HK-2 (cell line): Measurements from ENCODE around the gene CCDC184.
"Not testable (repeated sequence)": the region's sequence is repeated elsewhere in the genome, so short reads cannot be mapped to it uniquely, and the experiment has no call there.

Source experiments
- DNase-seq: peaks from one replicate; pipeline ENCODE4 v3.0.0-alpha.2; 2018; ENCODE audit not compliant: unreplicated experiment

The CCDC184 gene

DNA sequence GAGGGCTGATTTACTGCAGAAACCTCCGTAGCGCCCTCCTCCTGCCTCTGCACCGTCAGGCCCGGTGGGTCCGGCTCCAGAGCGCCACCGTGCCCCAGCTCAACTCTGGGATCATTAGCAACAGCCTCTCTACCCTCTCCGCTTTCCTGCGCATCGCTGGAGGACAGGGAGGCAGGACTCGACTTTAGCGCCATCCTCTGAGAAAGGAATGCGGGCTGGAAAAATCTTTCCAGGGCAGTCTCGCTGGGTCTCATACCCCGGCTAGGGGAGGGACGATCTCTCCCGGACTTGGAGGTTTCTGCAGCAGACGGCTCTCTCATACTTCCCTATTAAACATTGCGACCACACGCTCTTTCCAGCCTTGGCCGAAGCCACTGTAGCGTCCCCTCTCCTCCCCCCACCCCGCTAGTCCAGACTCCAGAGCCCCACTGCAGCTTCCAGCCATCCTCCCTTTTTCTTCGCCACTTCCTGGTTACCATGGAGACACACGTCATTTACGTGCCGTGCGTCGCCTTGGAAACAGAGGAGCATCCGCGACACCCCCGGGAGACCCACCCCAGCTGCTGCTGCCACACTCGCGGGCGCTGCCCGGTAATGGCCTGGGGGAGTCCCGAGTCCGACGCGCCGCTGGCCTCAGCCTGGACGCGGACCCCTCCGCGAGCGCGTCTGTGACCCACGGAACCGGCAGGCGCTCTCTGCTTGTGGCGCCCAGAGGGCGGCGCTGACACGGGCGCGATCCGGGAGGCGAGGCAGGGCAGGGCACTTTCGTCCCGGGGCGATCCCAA lies at the start of gene CCDC184:
CCDC184 (plus strand) TSS at position 554 of the 785 bp plus-strand sequence. CDS start 479 bp downstream, outside the sequence.
- peak; percentile 51 for DNase-seq

DNA sequence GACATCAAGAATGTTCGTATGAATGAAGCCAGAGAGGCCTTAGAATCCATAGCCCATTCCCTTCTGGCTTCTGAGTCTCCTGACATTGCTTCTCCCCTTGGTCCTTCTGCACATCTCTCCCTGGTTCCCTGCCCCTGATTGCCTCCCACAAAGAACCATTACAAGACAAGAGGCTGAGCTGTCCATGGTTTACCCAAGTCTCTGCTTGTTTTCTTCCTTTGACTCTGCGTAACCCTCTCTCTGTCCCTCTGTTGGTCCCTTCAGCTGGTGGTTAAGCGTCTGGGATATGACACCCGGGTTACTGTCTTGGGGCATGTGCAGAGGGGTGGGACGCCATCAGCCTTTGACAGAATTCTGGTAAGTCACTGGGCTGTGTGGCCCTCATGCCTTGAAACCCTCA lies 48.4 kb upstream of the CCDC184 start:
- DNase-seq, result no peak

GRCh38 chr12:48142818-48143674 lies 40.4 kb upstream of the CCDC184 start:
- no peak for DNase-seq

GRCh38 chr12:48143898-48144297 lies 39.5 kb upstream of the CCDC184 start:
- no peak for DNase-seq

GRCh38 chr12:48145981-48146380 lies 37.5 kb upstream of the CCDC184 start:
- DNase-seq, result no peak

DNA sequence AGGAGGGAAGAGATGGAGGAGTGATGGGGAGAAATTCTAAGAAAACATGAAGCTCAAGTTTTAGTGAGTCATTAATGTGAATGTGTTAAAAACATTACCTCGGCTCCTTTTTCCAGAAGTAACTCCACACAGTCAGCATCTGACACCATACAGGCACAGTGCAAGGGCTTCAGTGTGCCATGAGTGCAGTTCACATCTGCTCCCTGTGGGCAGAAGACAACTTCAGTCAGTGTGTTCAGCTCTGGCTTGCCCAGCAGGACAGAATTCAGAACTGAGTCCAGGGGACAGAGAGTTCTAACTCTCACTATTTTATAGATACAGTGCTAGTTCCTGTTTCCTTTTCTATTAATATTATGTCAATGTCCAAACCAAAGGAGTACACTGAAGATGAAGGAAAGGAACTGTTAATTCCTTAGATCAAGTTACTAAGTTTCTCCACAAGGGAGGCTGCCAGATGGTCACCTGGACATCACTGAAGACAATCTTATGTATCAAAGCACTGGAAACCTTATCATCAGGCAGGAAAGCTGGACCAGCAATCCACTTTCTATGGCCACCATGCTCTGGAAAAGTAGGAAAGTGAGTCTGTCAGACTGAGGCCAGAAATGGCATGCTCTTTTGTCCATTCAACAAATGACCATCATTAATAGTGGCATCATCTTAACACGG lies 32.2 kb upstream of the CCDC184 start:
- no peak for DNase-seq

GRCh38 chr12:48155786-48156185 lies 27.7 kb upstream of the CCDC184 start:
- not testable (repeated sequence) for DNase-seq

- no peak for DNase-seq
These were observed 26.8 kb upstream of the CCDC184 start for GRCh38 chr12:48156652-48157017.

- DNase-seq, result peak; percentile 98
These were observed 26.2 kb upstream of the CCDC184 start, which contains the start of gene ASB8 for GRCh38 chr12:48157018-48157888. ASB8 (minus strand) TSS chr12:48157515; CDS start chr12:48153496, 4,019 bp downstream.

DNA sequence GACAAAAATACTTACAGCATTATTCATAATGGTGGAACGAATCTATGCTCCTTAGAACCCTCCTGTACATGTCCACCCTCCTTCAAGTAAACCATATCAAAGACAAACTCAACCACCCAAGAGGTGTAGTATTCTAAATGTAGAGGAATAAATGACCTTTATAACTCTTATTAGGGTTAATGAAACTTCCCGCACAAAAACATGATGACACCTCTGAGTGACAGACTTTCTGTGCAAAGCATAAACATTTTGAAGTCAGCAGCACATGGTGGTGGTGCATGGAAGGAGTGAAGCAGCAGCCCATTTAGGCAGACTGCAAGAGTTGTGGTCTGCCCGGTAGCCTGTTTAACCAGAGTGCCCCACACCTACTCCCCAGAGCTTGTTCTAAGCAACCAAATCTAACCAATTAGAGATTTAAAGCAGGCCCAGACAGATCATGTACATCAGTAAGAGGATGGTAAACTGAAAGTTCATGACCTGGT lies 25.5 kb upstream of the CCDC184 start:
- DNase-seq, result no peak

GRCh38 chr12:48160046-48160445 lies 23.4 kb upstream of the CCDC184 start:
- DNase-seq, result no peak

GRCh38 chr12:48160807-48161206 lies 22.6 kb upstream of the CCDC184 start:
- no peak for DNase-seq

- no peak for DNase-seq
These were observed 20.2 kb upstream of the CCDC184 start for GRCh38 chr12:48163150-48163747.

- no peak for DNase-seq
These were observed 19.0 kb upstream of the CCDC184 start for GRCh38 chr12:48164451-48164850.

DNA sequence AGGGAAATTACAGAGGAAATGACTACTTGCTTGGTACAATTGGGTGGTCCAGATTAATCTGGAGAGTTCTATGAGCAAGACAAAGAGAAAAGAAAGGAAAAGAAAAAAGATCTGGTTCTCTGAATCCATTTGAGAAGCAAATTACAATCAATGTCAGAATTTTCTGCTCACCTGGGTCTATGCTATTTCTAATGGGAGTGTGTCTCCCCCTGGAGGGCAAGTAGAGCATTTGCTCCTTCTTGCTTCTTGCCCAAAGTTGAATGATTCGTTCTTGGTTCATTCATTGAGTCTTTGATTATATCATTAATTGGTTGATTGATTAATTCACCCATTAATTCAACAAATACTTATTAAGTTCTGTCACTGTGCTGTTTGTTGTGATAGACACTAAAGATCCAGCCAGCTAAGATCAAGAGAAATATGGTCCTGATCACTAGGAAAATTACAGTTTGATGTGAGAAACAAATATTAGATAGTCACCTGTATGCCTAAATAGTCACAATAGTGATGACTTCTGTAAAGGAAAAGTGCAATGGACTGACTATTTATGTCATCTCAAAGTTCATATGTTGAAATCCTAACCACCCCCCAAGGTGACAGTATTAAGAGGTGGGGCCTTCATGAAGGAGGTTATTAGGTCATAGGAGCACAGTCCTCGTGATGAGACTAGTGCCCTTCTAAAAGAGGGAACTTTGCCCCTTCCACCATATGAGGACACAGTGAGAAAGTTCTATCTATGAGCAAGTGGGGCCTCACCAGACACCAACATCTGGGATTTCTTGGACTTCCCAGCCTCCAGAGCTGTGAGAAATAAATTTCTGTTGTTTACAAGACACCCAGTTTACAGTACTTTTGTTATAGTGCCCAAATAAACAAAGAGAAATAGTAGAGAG lies 18.1 kb upstream of the CCDC184 start:
- DNase-seq, result no peak

DNA sequence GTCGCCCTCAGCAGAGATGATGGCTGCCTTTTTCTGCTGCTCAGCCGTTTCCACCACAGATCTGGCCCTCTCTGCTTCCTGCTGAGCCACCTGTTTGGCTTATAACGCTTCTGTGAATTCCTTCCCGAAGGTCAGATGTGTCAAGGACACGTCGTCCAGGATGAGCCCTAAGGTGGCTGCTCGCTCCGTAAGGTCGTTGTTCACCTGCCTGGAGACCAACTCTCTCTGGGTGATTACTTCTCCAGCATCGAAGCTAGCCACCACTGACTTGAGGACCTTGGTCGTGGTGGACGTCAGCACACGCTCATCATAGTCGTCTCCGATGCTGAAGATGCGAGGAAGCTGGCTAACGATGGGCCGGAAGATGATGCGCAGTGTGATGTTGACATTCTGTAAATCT lies 14.4 kb upstream of the CCDC184 start:
- no peak for DNase-seq

- DNase-seq, result no peak
These were observed 7.6 kb upstream of the CCDC184 start for GRCh38 chr12:48175613-48176416.

- DNase-seq, result no peak
These were observed 7.1 kb upstream of the CCDC184 start for GRCh38 chr12:48176417-48176751.

DNA sequence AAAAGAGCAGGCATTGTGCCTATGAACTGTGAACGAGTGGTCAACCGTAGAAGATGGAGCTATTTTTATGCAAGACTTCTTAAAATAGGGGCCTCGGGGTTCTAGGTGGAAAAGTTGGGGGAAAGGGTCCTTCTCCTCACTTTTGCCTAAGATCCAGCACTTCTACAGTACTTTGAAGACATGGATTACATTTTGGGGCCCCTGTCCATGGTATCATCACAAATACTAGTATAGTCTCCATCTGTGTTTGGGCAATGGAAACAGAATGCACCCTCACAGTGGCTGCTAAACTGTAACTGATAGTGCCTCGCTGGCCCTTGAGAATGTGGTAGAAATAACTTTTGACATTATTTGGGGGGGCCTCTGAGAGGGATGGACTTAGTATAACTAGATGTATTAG lies 5.5 kb upstream of the CCDC184 start:
- no peak for DNase-seq
